Muscle layer of colon (tissue), 2 donors: ENCODE measurements around the gene OR5V1.
"Not testable (repeated sequence)": the region's sequence is repeated elsewhere in the genome, so short reads cannot be mapped to it uniquely, and the experiment has no call there.

Experiments used
- H3K27ac ChIP-seq: one replicate; pipeline ENCODE4 v1.7.0; 2013; ENCODE audit warnings: low read depth, mild to moderate bottlenecking, low read length, moderate library complexity
- H3K27me3 ChIP-seq, 2 donors: one replicate each; pipeline ENCODE4 v1.7.0; 2013; ENCODE audit warnings: low read length in 2 of 2, mild to moderate bottlenecking in 2 of 2; ENCODE audit not compliant: insufficient read depth in 2 of 2, control insufficient read depth in 1 of 2
- H3K36me3 ChIP-seq: one replicate; pipeline ENCODE4 v1.7.0; 2013; ENCODE audit warnings: mild to moderate bottlenecking, low read length; ENCODE audit not compliant: insufficient read depth
- H3K4me1 ChIP-seq: one replicate; pipeline ENCODE4 v1.7.0; 2013; ENCODE audit warnings: mild to moderate bottlenecking, low read length; ENCODE audit not compliant: insufficient read depth
- H3K4me3 ChIP-seq, 2 donors: one replicate each; pipeline ENCODE4 v1.7.0; 2013; ENCODE audit warnings: low read length in 2 of 2, low read depth in 1 of 2, mild to moderate bottlenecking in 1 of 2, moderate library complexity in 1 of 2
- H3K9ac ChIP-seq: one replicate; pipeline ENCODE4 v1.7.0; 2013; ENCODE audit warnings: low read length
- H3K9me3 ChIP-seq: one replicate; pipeline ENCODE4 v1.7.0; 2013; ENCODE audit warnings: mild to moderate bottlenecking, low read length
- donor health status: abdominal sarcoma.
- donor health status: Adenocarcinoma of cecum.

OR5V1 gene

DNA sequence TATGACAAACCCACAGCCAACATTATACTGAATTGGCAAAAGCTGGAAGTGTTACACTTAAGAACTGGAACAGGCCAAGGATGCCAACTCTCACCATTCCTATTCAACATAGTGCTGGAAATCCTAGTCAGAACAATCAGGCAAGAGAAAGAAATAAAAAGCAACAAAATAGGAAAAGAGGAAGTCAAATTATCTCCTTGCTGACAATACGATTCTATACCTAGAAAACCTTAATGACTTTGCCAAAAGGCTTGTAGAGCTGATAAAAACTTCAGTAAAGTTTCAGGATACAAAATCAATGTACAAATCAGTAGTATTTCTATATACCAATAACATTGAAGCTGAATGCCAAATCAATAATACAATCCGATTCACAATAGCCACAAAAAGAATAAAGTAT is 32.4 kb downstream of the OR5V1 start:
- H3K4me3 ChIP-seq: no peak overlapping the region
- H3K36me3 ChIP-seq: no peaks in the 10 kb centered on the region
- H3K9me3 ChIP-seq: no peaks in the 10 kb centered on the region
- H3K4me1 ChIP-seq: no peaks in the 10 kb centered on the region
- no peak overlapping the region for H3K27ac ChIP-seq
- H3K9ac ChIP-seq: no peak overlapping the region
- no peaks in the 10 kb centered on the region for H3K27me3 ChIP-seq

DNA sequence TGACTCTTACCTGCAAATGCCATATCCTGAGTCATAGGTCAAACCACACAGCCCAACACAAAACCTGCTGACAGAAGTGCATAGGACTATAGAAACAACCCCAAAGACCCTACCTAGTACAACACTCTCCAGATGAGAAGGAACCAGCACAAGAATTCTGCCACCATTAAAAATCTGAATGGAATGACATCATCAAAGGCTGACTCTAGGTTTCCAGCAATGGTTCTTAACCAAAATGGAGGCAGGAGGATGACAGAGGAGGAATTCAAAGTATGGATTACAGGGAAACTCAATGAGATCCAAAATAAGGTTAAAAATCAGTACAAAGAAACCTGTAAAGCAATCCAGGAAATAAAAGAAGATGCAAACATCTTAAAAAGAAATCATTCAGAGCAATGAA is 36.0 kb downstream of the OR5V1 start:
- no peaks in the 10 kb centered on the region for H3K9me3 ChIP-seq
- no peak overlapping the region for H3K9ac ChIP-seq
- H3K27ac ChIP-seq: no peak overlapping the region
- H3K36me3 ChIP-seq: no peaks in the 10 kb centered on the region
- no peaks in the 10 kb centered on the region for H3K4me1 ChIP-seq
- H3K27me3 ChIP-seq: no peaks in the 10 kb centered on the region
- H3K4me3 ChIP-seq: no peak overlapping the region

DNA sequence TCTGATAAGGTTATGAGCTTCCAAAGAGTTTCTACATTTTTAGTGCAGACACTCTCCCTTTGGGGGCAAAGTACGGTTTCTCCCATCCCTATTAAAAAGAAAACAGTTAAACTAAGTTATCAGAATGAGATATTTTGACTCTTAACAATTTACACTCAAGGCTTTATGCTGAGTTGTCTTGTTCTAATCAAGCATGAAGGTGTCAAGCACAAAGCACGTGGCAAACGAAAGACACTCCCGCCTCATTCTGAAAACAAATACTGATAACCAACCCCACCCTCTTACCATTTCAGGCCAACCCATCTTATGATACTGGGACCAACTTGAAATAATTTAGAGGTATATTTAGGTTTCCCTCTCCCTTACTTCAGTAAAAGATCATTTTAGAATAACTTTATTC is 42.9 kb downstream of the OR5V1 start:
- no peaks in the 10 kb centered on the region for H3K4me1 ChIP-seq
- H3K27ac ChIP-seq: no peak overlapping the region
- H3K27me3 ChIP-seq: no peaks in the 10 kb centered on the region
- H3K4me3 ChIP-seq: no peak overlapping the region
- H3K9me3 ChIP-seq: no peaks in the 10 kb centered on the region
- no peak overlapping the region for H3K9ac ChIP-seq
- no peaks in the 10 kb centered on the region for H3K36me3 ChIP-seq

DNA sequence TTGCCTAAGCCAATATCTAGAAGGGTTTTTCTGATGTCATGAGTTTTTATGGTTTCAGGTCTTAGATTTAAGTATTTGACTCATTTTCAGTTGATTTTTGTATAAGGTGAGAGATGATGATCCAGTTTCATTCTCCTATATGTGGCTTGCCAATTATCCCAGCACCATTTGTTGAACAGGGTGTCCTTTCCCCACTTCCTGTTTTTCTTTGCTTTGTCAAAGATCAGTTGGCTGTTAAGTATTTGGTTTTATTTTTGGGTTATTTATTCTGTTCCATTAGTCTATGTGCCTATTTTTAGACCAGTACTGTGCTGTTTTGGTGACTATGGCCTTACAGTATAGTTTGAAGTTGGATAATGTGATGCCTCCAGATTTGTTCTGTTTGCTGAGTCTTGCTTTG is 45.3 kb downstream of the OR5V1 start:
- not testable (repeated sequence) for H3K27ac ChIP-seq, H3K27me3 ChIP-seq, H3K9ac ChIP-seq, H3K4me3 ChIP-seq, H3K9me3 ChIP-seq, H3K36me3 ChIP-seq, H3K4me1 ChIP-seq

DNA sequence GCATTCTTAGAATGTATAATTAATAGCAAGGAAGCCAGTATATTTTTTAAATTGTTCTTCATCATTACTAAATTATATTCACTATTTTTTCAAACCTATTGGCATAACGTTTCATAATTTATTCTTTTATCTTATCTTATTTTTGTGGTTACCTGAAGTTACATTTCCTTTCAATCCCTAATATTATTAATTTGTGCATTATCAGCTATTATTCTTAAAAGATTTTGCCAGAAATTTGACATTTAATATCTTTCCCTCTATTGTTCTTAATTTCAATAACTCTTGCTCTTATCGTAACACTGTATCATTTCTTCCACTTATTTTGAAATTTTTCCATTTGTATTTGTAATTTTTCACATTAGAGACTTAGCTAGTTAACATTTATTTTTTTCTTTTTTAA is 48.7 kb downstream of the OR5V1 start:
- H3K9ac ChIP-seq: no peak overlapping the region
- no peaks in the 10 kb centered on the region for H3K9me3 ChIP-seq
- no peaks in the 10 kb centered on the region for H3K36me3 ChIP-seq
- H3K4me3 ChIP-seq: no peak overlapping the region
- H3K4me1 ChIP-seq: no peaks in the 10 kb centered on the region
- no peak overlapping the region for H3K27ac ChIP-seq
- no peaks in the 10 kb centered on the region for H3K27me3 ChIP-seq
